Mammary microvascular endothelial cell (primary cell): ENCODE data around the gene CMTM7. TPM values are rescaled to one million over a fixed set of nuclear protein-coding genes. Genes with fewer than 3 reads are reported as not detected.

ENCODE experiments used
- total RNA-seq: library from RNA; depleted of rRNA; stranded (reverse); fragments of >200 nt; gene quantifications from 2 replicates; pipeline ENCODE4 v1.2.3, GENCODE V29; 2015

CMTM7 gene, protein sequence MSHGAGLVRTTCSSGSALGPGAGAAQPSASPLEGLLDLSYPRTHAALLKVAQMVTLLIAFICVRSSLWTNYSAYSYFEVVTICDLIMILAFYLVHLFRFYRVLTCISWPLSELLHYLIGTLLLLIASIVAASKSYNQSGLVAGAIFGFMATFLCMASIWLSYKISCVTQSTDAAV
- 54.2 and 55.1 TPM in 2 replicates for total RNA-seq

DNA sequence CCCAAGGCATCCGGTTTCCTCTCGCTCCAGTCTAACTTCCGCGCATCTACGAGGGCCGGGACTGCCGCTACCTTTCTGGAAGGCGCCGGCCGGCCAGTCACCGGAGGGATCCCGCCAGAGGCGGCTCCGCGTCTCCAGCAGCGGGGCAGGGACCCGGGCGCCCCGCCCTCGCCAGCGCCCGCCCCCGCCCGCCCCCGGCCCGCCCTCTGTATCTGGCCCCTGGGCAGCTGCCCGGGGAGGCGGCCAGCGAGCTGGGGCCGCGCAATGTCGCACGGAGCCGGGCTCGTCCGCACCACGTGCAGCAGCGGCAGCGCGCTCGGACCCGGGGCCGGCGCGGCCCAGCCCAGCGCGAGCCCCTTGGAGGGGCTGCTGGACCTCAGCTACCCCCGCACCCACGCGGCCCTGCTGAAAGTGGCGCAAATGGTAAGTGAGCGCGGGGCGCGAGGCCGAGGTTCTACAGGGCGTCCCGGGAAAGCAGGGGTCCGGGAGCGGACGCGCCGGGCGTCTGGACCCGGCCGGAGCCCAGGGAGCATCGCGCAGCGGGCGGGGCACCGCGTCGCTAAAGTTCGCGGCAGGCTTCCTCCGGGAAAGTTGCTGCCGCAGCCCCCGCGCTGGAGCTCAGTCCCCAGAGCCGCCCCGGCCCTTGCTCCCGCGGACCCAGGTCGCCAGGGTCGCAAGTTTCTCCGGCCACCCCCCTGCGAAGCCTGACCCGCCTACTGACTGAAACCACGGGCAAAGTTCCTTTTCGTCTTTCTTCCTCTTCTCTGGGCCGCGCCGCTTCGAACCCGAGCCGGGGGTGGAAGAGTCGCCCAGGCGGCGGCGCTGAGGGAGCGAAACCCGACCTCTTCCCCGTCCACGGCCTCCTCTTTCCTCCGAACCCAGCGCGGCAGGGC, at the start of gene CMTM7:
CMTM7 (plus strand) TSS at position 211 of the 893 bp plus-strand sequence; CDS start at position 265, 54 bp downstream.

GRCh38 chr3:32502118-32502945, 110.7 kb downstream of the CMTM7 start, which contains the start of gene CMTM6:
CMTM6 (minus strand) TSS chr3:32502852; CDS start chr3:32502745, 107 bp downstream.

Other genes starting within 250 kb of the CMTM7 start
- gene CMTM8, start 153.2 kb upstream of the CMTM7 start, total RNA-seq, result 7.7 and 9.9 TPM in 2 replicates
- gene CMTM6, start 111.0 kb downstream of the CMTM7 start, total RNA-seq, result 123 and 131 TPM in 2 replicates
- gene DYNC1LI1, start 179.0 kb downstream of the CMTM7 start, total RNA-seq, result 50.0 and 51.1 TPM in 2 replicates